Omental fat pad (tissue), 4 donors: ENCODE data around the gene SAMD14. TPM values are rescaled to one million over a fixed set of nuclear protein-coding genes. Genes with fewer than 3 reads are reported as not detected.

Experiments used
- ATAC-seq: fragments of 150-250 bp; one replicate; pipeline ENCODE4 v1.9.1; 2016; ENCODE audit warnings: mild to moderate bottlenecking, moderate library complexity; ENCODE audit not compliant: low FRiP score
- DNase-seq: peaks from one replicate; pipeline ENCODE4 v3.0.0-alpha.2; 2019; ENCODE audit warnings: low spot score
- total RNA-seq, 4 donors: library from RNA; depleted of rRNA; stranded (reverse); fragments of >200 nt; gene quantifications; one replicate each; pipeline ENCODE4 v1.1.0, GENCODE V29; 2016
- TF ChIP-seq, protein P1 (sequence below), 3 donors: fragments of 450-650 bp; IDR thresholded peaks; one replicate each; pipeline ENCODE4 v1.5.1; 2016 to 2017; ENCODE audit warnings: antibody characterized with exemption in 3 of 3, mild to moderate bottlenecking in 3 of 3, moderate library complexity in 2 of 3

SAMD14 gene
- total RNA-seq, 4 donors from 2014 or later, result 0.12 to 0.44 TPM; not detected in 2

DNA sequence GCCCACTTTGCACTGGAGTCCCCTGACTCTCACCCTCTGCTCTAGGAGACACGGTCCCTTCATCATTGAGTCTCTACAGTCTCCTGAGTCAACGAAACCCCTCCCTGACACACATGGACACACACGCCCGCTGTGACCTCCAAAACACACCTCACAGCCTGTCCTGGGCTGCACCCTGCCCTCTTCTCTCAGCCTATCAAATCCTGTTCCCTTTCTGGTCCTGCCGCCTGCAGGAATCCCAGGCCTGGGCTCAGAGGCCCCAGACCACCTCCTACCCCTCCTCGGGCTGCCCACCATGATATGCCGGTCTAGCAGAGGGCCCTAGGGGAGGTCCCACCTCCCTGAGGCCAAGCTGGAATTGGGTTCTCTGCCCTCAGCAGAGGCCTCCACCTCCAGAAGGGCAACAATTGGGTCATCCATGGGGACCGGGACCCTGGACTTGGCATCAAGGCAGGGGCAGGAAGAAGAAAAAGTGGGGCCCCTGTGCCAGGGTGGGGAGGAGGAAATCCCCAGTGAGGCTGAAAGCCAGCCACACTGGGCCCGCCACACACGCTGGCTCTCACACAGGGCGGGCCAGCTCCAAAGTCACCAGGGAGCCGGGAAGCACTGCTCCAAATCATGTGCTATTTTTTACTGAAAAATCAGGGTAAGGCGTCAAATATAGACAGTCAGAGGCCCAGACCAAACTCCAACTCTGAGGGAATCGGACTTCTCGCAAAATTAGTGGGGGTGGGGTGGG, 17.1 kb upstream of the SAMD14 start:
- ATAC-seq, result no peak
- DNase-seq, result no peak
- TF ChIP-seq, protein P1, sequence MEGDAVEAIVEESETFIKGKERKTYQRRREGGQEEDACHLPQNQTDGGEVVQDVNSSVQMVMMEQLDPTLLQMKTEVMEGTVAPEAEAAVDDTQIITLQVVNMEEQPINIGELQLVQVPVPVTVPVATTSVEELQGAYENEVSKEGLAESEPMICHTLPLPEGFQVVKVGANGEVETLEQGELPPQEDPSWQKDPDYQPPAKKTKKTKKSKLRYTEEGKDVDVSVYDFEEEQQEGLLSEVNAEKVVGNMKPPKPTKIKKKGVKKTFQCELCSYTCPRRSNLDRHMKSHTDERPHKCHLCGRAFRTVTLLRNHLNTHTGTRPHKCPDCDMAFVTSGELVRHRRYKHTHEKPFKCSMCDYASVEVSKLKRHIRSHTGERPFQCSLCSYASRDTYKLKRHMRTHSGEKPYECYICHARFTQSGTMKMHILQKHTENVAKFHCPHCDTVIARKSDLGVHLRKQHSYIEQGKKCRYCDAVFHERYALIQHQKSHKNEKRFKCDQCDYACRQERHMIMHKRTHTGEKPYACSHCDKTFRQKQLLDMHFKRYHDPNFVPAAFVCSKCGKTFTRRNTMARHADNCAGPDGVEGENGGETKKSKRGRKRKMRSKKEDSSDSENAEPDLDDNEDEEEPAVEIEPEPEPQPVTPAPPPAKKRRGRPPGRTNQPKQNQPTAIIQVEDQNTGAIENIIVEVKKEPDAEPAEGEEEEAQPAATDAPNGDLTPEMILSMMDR (IDR thresholded peaks at IDR 0.05), result no peak

DNA sequence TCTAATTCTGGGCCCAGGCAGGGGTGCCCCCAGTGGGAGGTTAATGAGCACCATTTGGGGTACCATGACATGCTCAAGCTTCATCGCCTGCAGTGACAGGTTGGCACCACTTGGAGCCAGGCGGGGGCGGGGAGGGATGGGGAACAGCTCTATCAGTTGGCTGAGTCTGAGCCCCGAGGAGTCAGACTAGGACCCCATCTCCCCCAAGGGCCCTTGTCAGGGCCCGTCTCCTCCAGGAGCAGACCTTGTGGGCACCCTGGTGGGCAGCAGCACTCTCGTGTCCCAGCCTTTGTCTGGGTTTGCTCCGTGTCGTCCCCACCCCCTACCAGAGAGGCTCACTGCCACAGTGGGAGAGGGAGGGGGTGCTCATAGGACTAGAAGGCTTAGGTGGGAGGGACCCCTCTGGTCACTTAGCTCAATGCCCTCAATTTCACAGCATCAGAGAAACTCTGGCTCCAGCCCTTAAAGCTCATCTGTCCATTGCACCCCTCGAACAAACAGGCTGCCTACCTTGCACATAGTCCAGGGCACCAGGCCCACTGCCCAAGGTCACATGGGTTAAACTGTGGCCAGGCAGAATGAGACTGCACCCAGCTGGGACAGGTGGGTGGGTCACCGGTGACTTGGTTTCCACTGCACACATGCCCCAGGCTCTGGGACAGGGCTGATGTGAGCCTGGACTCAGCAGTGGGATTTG, 16.4 kb upstream of the SAMD14 start:
- DNase-seq, result no peak
- no peak for ATAC-seq
- TF ChIP-seq, protein P1 (IDR thresholded peaks at IDR 0.05), result no peak

DNA sequence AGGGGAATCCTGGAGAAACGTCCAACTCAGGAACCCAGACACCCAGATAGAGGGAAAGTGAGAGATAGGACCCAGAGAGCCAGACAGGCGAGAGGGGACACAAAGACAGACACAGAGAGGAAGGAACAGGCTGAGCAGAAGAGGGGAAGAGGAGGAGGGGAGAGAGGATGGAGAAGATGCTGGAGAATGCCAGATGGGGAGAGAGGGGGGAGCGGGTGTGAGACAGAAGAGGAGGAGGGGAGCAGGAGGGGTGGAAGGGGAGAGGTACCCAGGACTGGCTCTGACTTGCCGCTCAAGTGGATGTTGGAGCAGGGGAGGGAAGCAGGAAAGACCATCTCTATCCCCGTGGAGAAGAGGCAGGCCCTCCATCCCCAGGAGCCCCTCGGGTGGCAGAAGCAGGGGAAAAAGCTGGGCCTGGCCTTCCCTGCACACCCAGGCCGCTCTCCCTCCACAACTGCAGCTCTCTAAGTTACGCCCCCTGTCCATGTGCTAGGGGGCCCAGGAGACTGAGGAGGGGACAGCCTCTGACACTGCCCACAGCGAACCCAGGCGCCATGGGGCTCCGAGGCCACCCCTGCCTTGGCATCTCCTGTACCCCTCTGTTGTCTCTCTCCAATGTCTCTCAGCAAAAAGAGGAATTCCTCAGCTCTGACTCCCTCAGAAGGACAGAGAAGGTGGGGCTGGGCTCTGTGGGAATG, 15.7 kb upstream of the SAMD14 start:
- ATAC-seq, result no peak
- TF ChIP-seq, protein P1 (IDR thresholded peaks at IDR 0.05), result no peak
- no peak for DNase-seq

DNA sequence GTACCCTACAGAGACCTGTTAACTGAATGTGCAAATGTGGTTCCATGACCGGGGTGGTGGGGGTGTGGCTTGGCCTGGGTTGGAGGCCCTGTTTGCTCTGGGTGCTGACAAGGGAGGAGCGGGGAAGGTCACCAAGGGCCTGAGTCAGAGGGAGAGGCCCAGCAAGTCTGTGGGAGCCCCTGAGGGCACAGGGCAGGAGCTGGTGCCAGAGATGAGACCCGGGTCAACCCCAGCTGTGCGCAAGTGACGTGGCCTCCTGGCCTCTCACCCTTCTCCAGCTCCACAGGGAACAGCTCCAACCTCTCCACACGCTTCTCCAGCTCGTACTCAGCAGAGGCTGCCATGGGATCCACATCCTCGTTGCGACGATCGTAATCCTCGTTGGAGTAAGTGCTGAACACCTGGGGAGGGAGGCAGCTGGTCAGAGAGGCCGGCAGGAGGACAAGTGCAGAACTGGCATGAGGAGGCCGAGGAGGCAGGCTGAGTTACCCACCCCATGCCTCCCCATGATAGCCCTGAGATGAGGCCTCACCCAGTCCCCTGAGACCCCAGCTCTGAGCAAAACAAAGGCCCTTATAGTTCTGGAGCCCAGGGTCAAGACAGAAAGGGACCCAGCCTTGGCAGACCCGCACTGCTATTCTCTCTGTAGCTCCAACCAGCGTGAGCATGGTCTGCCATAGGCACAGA, 15.0 kb upstream of the SAMD14 start:
- no peak for ATAC-seq
- TF ChIP-seq, protein P1 (IDR thresholded peaks at IDR 0.05), result no peak
- no peak for DNase-seq

DNA sequence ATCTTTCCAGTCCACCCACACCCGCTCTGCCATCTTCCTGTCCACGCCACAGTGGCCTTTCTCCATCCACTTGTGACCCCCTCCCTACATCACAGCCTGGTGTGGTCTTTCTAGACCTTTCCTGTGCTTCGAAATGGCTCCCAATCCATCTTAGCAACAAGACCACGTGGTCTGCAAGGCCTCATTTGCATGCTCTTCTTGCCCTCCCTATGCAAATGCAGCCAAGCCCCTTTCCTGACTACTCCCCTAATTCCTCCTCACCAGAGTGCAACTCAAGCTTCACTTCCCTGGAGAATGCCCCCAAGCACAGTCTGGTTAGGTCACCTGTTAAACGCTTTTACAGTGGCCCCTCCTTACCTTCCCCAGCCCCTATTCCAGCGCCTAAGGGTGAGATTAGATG, 14.4 kb upstream of the SAMD14 start:
- ATAC-seq (no peak), DNase-seq (no peak)
- TF ChIP-seq, protein P1 (IDR thresholded peaks at IDR 0.05), result no peak

DNA sequence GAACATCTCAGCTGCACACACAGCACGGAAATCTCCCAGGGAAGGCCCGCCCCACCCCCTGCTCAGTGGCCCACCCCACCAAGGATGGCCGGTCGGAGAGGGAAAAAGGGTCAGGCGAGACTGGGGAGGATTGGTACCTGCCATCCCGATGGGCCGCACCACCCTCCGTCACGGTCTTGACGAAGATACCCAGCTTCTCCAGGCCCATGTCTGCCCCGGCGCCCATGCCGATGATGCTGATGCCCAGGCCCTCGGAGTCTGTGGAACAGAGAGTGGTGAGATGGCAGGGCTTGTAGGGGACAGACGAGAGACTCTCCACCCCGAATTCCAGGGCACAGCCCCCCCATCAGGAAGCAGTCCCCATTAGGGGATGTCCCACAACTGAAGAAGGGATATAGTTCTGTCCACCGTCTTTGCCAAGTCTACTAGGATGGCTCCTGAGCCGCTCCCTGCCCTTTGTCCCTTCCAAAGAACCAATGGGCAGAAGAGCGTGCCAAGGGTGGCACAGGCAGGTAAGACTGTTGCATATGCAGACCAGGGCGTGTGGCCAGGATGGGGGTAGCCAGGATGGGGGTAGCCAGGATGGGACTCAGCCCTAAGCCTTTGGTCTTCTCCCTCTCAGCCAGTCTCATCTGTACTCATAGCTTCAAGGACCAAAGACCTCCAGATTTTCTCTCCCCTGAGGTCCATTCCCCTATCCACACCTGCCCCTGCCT, 13.7 kb upstream of the SAMD14 start:
- TF ChIP-seq, protein P1 (IDR thresholded peaks at IDR 0.05), result no peak
- no peak for DNase-seq

More for the DNA sequence above, 13.7 kb upstream of the SAMD14 start:
- ATAC-seq, result no peak
